Measurements from ENCODE around the gene CCDC91. TPM values are rescaled to one million over a fixed set of nuclear protein-coding genes. Genes with fewer than 3 reads are reported as not detected.

The CCDC91 gene
- total and polyA plus RNA-seq, 9 of the 15 experiments (the other 6 are each of a cell fraction or from before 2014, with no cell fraction given) = 10.1 to 31.1 (median 26.3) TPM

- TF ChIP-seq BRD9 (IDR thresholded peaks at IDR 0.05; ENCODE audit: low read depth, partially characterized antibody) (peak; percentile 1), E4F1 (CRISPR knock-in tag; IDR thresholded peaks at IDR 0.05; ENCODE audit: borderline replicate concordance) (no peak), RFX1 (IDR thresholded peaks at IDR 0.05) (no peak)
Observed at GRCh38 chr12:28243310-28243633, 53.0 kb downstream of the CCDC91 start (continued).

DNA sequence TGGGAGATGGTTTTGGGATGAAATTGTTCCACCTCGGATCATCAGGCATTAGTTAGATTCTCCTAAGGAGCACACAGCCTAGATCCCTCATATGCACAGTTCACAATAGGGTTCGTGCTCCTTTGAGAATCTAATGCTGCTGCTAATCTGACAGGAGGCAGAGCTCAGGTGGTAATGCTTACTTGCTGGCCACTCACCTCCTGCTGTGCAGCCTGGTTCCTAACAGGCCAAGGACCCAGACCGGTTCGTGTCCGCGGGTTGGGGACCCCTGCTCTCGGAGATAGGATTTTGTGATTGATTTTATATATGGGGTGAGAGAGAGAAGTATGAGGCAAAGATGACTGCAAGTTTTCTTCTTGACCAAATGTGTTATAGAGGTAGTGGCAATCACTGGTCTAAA is 57.5 kb downstream of the CCDC91 start:
- peaks cover 37% of the 10 kb centered on the region for H3K79me2 ChIP-seq (ENCODE audit: control insufficient read depth, insufficient read depth, low read length)
- H3K4me1 ChIP-seq (replicated peaks in 1 of 2; ENCODE audit: control insufficient read depth in 2 of 2, insufficient read depth in 2 of 2, low read length in 2 of 2) = peaks cover 5 to 29% of the 10 kb centered on the region in 2 experiments; a peak in 4 of 5 replicates
- TF ChIP-seq, protein P1, sequence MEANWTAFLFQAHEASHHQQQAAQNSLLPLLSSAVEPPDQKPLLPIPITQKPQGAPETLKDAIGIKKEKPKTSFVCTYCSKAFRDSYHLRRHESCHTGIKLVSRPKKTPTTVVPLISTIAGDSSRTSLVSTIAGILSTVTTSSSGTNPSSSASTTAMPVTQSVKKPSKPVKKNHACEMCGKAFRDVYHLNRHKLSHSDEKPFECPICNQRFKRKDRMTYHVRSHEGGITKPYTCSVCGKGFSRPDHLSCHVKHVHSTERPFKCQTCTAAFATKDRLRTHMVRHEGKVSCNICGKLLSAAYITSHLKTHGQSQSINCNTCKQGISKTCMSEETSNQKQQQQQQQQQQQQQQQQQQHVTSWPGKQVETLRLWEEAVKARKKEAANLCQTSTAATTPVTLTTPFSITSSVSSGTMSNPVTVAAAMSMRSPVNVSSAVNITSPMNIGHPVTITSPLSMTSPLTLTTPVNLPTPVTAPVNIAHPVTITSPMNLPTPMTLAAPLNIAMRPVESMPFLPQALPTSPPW (CRISPR knock-in tag; IDR thresholded peaks at IDR 0.05) = no peak
- TF ChIP-seq RFX1 (IDR thresholded peaks at IDR 0.05) = no peak
- no peak for TF ChIP-seq ZNF507 (tag; conservative IDR thresholded peaks at IDR 0.05)
- no peak for TF ChIP-seq ZNF239 (CRISPR knock-in tag; IDR thresholded peaks at IDR 0.05)
- no peak for TF ChIP-seq TFAP4 (CRISPR knock-in tag; IDR thresholded peaks at IDR 0.05; ENCODE audit: borderline replicate concordance)
- BruUV-seq (replicated peaks) = no TSS peak
- DNase-seq (ENCODE audit: extremely low read depth in 1 of 4, low spot score in 3 of 4) = no peak
- H3K4me2 ChIP-seq (ENCODE audit: insufficient read depth, low read length) = no peak overlapping the region
- intact Hi-C loops (cut with micrococcal nuclease) = no loop called here
- WGBS (ENCODE audit: insufficient coverage, low coverage, missing lambda C conversion rate) = 82% methylated on average over 7 of the region's 7 CpGs
- no peak overlapping the region for H3K9ac ChIP-seq (ENCODE audit: insufficient read depth in 1 of 2, low read depth in 2 of 2, low read length in 2 of 2)
- no peaks in the 10 kb centered on the region for H3K9me1 ChIP-seq (ENCODE audit: control insufficient read depth, insufficient read depth, low read length)
- ChIA-PET POLR2A (no interaction called here), CTCF (ENCODE audit: low intra/inter-chr PET ratio) (no interaction called here)
- no peak for ATAC-seq
- H3K27ac ChIP-seq (ENCODE audit: extremely low read depth, low read depth, low read length) = no peak overlapping the region
- no peaks in the 10 kb centered on the region; the same call in 2 of the 3 replicates for H3K36me3 ChIP-seq (ENCODE audit: control insufficient read depth, insufficient read depth, low read length)
- H3K27me3 ChIP-seq (ENCODE audit: control insufficient read depth in 2 of 2, insufficient read depth in 2 of 2, low read length in 2 of 2) = no peaks in the 10 kb centered on the region
- in situ Hi-C loops (cut with MboI) = no loop called here
- no peak overlapping the region for H3K4me3 ChIP-seq
- H2AFZ ChIP-seq (ENCODE audit: low read depth, low read length) = no peak overlapping the region
- H3K9me3 ChIP-seq (replicated peaks; ENCODE audit: control insufficient read depth, insufficient read depth, low read depth, low read length) = no peaks in the 10 kb centered on the region
- FAIRE-seq = no peak
- H4K20me1 ChIP-seq (replicated peaks; ENCODE audit: control insufficient read depth, insufficient read depth, low read length) = no peaks in the 10 kb centered on the region
